Mesothelial cell of epicardium (in vitro differentiated cells): ENCODE measurements around the gene GNLY. TPM values are rescaled to one million over a fixed set of nuclear protein-coding genes. Genes with fewer than 3 reads are reported as not detected.

Experiments used
- DNase-seq, 2 experiments: peaks; one replicate each; pipeline ENCODE4 v3.0.0; 2021; ENCODE audit warnings: low spot score in 2 of 2; ENCODE audit not compliant: unreplicated experiment in 2 of 2
- H3K27ac Mint-ChIP-seq: 2 replicates; pipeline ENCODE4 v1.8.0; 2021; ENCODE audit warnings: mixed read lengths
- H3K27me3 Mint-ChIP-seq: 2 replicates; pipeline ENCODE4 v1.8.0; 2021; ENCODE audit warnings: low read depth, mixed read lengths
- H3K36me3 Mint-ChIP-seq: 2 replicates; pipeline ENCODE4 v1.8.0; 2021; ENCODE audit warnings: mixed read lengths
- H3K4me1 Mint-ChIP-seq: 2 replicates; pipeline ENCODE4 v1.8.0; 2021; ENCODE audit warnings: mixed read lengths
- H3K4me3 Mint-ChIP-seq: 2 replicates; pipeline ENCODE4 v1.8.0; 2021; ENCODE audit warnings: mild to moderate bottlenecking, moderate library complexity, mixed read lengths
- H3K9me3 Mint-ChIP-seq: 2 replicates; pipeline ENCODE4 v1.8.0; 2021; ENCODE audit warnings: mixed read lengths
- total RNA-seq: library from RNA; stranded (reverse); gene quantifications from 3 replicates; pipeline ENCODE4 v1.2.1, GENCODE V29; 2021
- TF ChIP-seq, protein P1 (sequence below): fragments of 200-600 bp; sonication (generic); IDR thresholded peaks from one replicate; pipeline ENCODE4 v1.5.0; 2021; ENCODE audit warnings: antibody characterized with exemption; ENCODE audit not compliant: unreplicated experiment

The GNLY gene
- total RNA-seq, 1 donor from 2014 or later: not detected

DNA sequence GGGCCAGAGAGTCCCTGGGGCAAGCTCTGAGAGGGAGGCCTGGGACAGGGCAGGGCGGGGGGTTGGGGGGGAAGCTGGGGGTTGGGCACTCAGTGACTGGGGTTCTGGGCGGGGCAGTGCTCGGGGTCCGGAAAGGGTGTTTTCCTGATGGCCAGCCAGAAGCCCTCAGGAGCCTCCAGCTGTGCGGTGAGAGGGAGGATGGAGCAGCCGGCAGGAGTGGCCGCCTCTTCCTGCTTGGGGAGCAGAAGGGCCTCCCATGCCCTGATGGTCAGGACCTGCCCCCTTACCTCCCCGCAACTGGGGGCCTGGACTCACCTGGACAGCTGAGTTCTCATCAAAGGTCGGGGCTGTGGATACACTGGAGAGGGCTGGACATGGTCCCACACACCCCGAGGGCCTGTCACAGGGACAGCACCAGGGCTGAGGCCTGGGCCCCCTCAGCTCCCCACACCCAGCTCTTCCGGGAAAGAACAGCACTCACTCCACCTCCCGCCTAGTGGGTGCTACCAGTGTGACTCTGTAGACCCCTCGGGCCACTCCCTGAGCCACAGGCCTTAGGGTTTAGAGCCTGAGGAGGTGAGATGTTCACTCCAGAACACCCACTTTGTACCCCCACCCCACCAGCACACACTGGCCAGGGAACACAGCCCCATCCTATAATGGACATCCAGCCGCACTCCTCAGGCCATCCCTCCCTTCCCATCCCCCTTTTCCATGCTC is 32.9 kb upstream of the GNLY start:
- no peak for DNase-seq
- Mint-ChIP-seq H3K27ac (no peak overlapping the region), H3K27me3 (no peaks in the 10 kb centered on the region), H3K36me3 (peaks cover 6% of the 10 kb centered on the region), H3K4me3 (no peak overlapping the region), H3K4me1 (no peaks in the 10 kb centered on the region), H3K9me3 (no peaks in the 10 kb centered on the region)
- TF ChIP-seq, protein P1, sequence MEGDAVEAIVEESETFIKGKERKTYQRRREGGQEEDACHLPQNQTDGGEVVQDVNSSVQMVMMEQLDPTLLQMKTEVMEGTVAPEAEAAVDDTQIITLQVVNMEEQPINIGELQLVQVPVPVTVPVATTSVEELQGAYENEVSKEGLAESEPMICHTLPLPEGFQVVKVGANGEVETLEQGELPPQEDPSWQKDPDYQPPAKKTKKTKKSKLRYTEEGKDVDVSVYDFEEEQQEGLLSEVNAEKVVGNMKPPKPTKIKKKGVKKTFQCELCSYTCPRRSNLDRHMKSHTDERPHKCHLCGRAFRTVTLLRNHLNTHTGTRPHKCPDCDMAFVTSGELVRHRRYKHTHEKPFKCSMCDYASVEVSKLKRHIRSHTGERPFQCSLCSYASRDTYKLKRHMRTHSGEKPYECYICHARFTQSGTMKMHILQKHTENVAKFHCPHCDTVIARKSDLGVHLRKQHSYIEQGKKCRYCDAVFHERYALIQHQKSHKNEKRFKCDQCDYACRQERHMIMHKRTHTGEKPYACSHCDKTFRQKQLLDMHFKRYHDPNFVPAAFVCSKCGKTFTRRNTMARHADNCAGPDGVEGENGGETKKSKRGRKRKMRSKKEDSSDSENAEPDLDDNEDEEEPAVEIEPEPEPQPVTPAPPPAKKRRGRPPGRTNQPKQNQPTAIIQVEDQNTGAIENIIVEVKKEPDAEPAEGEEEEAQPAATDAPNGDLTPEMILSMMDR: no peak

DNA sequence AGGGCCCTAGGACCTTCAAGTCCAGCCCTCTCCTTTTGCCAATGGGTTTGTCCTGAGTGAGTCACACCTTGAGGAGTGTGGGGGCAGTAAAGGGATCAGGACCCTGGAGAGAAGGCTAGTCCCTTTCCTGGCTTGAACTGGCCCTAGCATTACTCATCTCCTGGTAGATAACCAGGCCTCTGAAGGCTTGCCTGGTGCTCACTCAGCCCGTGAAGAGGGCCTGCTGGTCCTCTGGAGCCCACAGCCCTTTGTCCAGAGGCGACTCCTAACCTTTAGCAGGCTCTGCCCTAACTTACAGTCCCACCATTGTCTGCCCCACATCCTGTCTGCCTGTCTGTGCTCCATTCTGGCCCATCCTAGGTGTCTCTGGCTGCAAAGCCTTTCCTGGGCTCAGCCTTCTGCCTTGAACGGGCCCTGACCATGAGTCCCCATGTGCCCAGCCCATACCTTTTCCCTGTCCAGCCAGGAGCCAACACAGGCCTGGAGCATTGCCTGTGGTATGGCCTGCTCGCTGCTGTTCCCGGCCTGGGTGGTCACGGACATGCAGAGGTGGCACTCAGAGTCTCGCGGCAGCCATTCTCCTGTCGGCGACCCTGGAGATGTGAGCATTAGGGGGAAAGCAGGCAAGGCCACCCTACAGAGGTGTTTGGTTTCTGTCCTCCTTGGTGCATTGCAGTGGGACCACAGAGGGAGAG is 31.1 kb upstream of the GNLY start:
- Mint-ChIP-seq H3K9me3 (no peaks in the 10 kb centered on the region), H3K36me3 (peaks cover 2% of the 10 kb centered on the region), H3K27ac (no peak overlapping the region), H3K27me3 (no peaks in the 10 kb centered on the region), H3K4me1 (no peaks in the 10 kb centered on the region), H3K4me3 (no peak overlapping the region)
- no peak for DNase-seq
- TF ChIP-seq, protein P1: no peak

DNA sequence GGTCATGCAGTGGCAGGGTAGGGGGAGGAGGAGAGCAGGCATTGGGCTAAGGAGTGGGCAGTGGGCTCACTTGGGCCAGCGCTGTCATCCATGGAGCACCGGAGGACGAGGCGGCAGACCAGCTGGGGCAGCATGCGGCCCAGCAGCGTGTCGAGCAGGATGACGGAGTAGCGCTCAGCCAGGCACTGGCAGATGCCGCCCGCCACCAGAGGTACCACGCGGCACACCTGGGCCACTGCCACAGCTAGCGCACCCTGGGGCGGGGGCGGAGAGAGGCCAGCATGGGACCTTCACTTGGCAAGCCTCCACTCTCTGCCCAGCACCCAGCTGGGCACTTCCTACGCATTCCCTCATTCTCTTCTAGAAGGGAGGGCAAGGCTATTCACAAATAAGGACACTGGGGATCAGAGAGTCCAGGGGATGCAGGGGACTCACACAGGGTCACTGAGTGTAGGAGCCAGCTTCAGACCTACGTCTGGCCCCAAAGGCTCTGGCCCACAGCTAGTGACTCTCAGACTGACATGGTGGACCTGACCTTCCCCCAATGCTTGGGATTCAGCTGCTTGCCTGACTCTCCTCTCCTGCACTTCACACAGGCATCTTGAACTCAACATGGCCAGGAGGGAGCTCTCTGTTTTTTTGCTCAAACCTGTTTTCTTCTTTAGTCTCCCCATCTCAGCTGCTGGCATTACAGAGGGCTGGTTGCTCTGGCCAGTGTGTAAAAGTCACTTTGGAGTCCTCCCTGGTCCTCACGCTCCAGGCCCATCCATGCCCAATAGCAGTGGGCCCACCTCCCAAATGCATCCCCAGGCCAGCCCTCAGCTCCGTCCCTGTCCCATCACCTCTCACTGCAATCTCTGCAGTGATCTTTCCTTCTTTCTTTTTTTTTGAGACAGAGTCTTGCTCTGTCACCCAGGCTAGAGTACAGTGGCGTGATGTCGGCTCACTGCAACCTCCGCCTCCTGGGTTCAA is 30.3 kb upstream of the GNLY start:
- no peak overlapping the region for H3K27ac Mint-ChIP-seq

DNA sequence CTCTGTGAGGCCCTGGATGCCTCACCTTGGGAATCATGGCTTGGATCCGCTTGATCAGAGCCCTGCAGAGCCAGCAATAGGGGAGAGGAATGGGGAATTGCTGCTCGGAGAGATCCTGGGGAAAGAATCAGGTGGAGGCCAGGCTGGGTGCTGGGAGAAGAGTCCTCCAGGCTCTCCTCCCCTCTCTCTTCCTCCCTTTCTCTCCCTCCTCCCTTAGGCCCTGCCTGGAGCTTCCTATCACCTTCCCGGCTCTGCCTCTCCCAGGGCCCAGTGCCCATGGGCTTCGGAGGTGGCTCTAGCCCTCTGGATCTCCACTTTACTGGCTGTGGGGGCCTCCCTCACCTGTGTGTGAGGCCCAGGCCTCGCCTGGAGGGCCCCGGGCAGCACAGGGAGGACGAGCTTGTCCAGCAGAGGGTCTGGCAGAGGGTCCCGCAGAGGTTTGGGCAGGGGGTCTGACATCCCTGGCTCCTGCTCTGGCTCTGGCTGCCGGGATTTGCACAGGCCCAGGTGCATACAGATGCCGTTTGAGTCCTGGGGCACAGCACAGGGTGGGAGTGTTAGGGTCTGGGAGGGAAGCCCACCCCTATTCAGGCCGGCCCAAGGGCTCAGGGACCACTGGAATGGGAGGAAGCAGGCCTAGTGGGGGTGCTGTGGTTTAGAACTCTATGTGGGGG is 28.8 kb upstream of the GNLY start:
- Mint-ChIP-seq H3K4me3 (no peak overlapping the region), H3K9me3 (no peaks in the 10 kb centered on the region), H3K36me3 (no peaks in the 10 kb centered on the region), H3K27me3 (peaks cover under 1% of the 10 kb centered on the region), H3K27ac (no peak overlapping the region), H3K4me1 (peaks cover 4% of the 10 kb centered on the region)
- DNase-seq: no peak
- TF ChIP-seq, protein P1: no peak

More for the DNA sequence above, 30.3 kb upstream of the GNLY start:
- no peak for DNase-seq
- H3K4me1 Mint-ChIP-seq: peaks cover 4% of the 10 kb centered on the region
- no peaks in the 10 kb centered on the region for H3K27me3 Mint-ChIP-seq
- TF ChIP-seq, protein P1: no peak
- H3K4me3 Mint-ChIP-seq: no peak overlapping the region
- peaks cover 2% of the 10 kb centered on the region for H3K36me3 Mint-ChIP-seq
- H3K9me3 Mint-ChIP-seq: no peaks in the 10 kb centered on the region

DNA sequence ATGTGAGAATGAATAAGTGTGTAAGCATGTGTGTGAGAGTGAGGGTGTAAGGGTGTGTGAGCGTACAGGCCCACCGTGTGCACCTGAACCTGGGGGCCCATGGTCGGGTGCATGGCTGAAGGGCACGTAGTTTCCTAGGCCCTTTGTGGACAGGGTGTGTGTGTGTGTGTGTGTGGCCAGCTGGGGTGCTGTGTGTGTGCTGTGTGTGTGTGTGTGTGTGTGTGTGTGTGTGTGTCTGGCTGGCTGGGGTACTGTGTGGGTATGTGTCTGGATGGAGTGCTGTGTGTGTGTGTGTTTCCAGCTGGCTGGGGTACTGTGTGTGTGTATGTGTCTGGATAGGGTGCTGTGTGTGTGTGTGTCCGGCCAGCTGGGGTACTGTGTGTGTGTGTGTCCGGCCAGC is 28.1 kb upstream of the GNLY start:
- Mint-ChIP-seq H3K27me3 (peaks cover 3% of the 10 kb centered on the region), H3K4me3 (no peak overlapping the region), H3K27ac (no peak overlapping the region), H3K4me1 (peaks cover 4% of the 10 kb centered on the region), H3K36me3 (no peaks in the 10 kb centered on the region), H3K9me3 (no peaks in the 10 kb centered on the region)
- TF ChIP-seq, protein P1: no peak
- DNase-seq: no peak
